Prostate gland (tissue), 2 donors: ENCODE results near the gene TMEM109.

Experiments
- POLR2A ChIP-seq: fragments of 450-650 bp; IDR thresholded peaks from one replicate; pipeline ENCODE4 v1.6.1; 2016; ENCODE audit warnings: antibody characterized with exemption, mild to moderate bottlenecking
- POLR2AphosphoS5 ChIP-seq: sonication (generic); formaldehyde crosslinking; IDR thresholded peaks from one replicate; pipeline ENCODE4 v1.6.1; 2017; ENCODE audit warnings: antibody characterized with exemption
- TF ChIP-seq, protein P1 (sequence below), 4 experiments: fragments of 200-600 bp in 2 of 4; fragments of 450-650 bp in 2 of 4; sonication (generic) in 2 of 4; IDR thresholded peaks; 1 replicate in 3 of 4; 2 replicates in 1 of 4; pipeline ENCODE4 v1.5.1; 2016 to 2019; ENCODE audit warnings: antibody characterized with exemption in 4 of 4, mild to moderate bottlenecking in 2 of 4, moderate library complexity in 2 of 4

DNA sequence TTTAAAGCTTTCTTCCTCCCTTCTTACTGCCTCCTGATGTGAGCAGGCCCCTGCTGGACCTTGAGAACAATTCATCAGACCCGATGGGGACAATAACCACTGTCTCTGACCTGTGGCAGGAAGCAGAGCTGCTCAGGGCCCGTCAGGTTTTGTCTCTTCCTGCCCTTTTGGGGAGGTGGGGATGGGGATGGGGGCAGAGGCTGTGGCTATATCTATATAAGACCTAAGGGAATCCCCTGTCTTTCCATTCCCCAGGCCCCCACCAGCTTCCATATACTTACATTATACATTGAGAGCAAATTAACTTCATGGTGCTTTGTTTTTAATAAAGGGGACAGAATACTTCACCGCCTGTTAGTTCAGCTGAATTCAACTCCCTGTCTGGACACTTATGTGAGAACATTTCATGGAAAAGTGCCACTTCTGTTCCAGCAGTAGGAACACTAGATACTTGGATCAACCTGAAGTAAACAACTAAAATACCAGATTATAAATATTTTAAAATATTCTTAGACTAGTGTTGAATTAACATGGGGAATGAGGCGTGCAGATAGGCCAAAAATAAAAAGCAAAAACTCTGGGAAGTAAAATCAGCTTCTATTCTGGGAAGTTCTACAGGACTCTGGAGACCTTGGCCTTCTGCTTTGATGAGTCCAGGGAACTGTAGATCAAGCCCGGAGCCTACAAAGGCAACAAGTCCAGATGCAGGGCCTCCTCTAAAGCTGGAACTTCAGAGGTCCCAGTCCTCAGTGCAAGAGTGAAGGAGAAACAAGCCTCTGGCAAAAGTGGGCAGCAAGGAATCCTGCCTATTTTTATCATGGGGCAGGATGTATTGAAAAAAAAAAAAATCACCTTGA, 35.5 kb upstream of the TMEM109 start:
- TF ChIP-seq, protein P1, sequence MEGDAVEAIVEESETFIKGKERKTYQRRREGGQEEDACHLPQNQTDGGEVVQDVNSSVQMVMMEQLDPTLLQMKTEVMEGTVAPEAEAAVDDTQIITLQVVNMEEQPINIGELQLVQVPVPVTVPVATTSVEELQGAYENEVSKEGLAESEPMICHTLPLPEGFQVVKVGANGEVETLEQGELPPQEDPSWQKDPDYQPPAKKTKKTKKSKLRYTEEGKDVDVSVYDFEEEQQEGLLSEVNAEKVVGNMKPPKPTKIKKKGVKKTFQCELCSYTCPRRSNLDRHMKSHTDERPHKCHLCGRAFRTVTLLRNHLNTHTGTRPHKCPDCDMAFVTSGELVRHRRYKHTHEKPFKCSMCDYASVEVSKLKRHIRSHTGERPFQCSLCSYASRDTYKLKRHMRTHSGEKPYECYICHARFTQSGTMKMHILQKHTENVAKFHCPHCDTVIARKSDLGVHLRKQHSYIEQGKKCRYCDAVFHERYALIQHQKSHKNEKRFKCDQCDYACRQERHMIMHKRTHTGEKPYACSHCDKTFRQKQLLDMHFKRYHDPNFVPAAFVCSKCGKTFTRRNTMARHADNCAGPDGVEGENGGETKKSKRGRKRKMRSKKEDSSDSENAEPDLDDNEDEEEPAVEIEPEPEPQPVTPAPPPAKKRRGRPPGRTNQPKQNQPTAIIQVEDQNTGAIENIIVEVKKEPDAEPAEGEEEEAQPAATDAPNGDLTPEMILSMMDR (IDR thresholded peaks at IDR 0.05) = no peak
- TF ChIP-seq POLR2A (no peak), POLR2AphosphoS5 (peak; percentile 19)
